GM12864 (cell line): ENCODE data around the gene TM4SF1.

Experiments used
- DNase-seq: peaks from one replicate; pipeline ENCODE4 v3.0.0-alpha.2; 2011; ENCODE audit warnings: low read depth
- H3K4me3 ChIP-seq: 2 replicates; pipeline ENCODE4 v1.5.1; 2011; ENCODE audit warnings: mild to moderate bottlenecking, low read depth, low read length, control low read depth
- CTCF ChIP-seq: IDR thresholded peaks from 2 replicates; pipeline ENCODE4 v1.5.1; 2011; ENCODE audit warnings: low read depth, mild to moderate bottlenecking, moderate library complexity, low read length, control low read depth, inconsistent platforms; ENCODE audit errors: missing control alignments

TM4SF1 gene

GRCh38 chr3:149332227-149332765 lies 45.2 kb downstream of the TM4SF1 start:
- TF ChIP-seq CTCF = no peak
- no peak overlapping the region for H3K4me3 ChIP-seq
- no peak for DNase-seq

- TF ChIP-seq CTCF = no peak
- H3K4me3 ChIP-seq = no peak overlapping the region
- no peak for DNase-seq
Observed at GRCh38 chr3:149331396-149331795, 46.1 kb downstream of the TM4SF1 start.

- DNase-seq = no peak
- no peak overlapping the region for H3K4me3 ChIP-seq
- TF ChIP-seq CTCF = no peak
Observed at GRCh38 chr3:149330609-149331331, 46.7 kb downstream of the TM4SF1 start.

- TF ChIP-seq CTCF = no peak
- no peak for DNase-seq
- H3K4me3 ChIP-seq = no peak overlapping the region
Observed at GRCh38 chr3:149327156-149327555, 50.3 kb downstream of the TM4SF1 start.

- no peak for TF ChIP-seq CTCF
- no peak for DNase-seq
- no peak overlapping the region for H3K4me3 ChIP-seq
Observed at GRCh38 chr3:149325581-149325980, 51.9 kb downstream of the TM4SF1 start.

- TF ChIP-seq CTCF = no peak
- DNase-seq = no peak
- H3K4me3 ChIP-seq = no peak overlapping the region
Observed at GRCh38 chr3:149324332-149324731, 53.1 kb downstream of the TM4SF1 start.

GRCh38 chr3:149321640-149322039 lies 55.8 kb downstream of the TM4SF1 start:
- no peak overlapping the region for H3K4me3 ChIP-seq
- DNase-seq = no peak
- TF ChIP-seq CTCF = no peak
